GM04504 (cell line): ENCODE data around the gene MRTFB.

Source experiments
- DNase-seq: peaks from one replicate; pipeline ENCODE4 v3.0.0-alpha.2; 2012; ENCODE audit warnings: low read depth

Gene MRTFB

DNA sequence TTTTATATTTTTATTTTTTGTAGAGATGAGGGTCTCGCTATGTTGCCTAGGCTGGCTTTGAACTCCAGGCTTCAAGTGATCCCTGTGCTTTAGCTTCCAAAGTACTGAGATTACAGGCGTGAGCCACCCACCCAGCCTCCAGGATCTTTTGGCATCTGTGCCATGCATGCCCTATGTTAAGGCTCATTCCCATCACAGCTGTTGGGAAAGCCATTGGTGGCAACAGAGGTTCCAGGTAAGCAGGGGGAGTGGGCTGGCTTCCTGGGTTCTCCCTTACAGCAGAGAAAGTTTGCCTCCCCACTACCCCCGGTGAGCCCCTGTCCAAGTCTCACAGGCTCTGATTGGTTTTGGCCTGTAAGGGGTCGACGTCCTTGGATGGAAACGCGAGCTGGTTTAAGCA lies 8.9 kb upstream of the MRTFB start:
- no peak for DNase-seq

DNA sequence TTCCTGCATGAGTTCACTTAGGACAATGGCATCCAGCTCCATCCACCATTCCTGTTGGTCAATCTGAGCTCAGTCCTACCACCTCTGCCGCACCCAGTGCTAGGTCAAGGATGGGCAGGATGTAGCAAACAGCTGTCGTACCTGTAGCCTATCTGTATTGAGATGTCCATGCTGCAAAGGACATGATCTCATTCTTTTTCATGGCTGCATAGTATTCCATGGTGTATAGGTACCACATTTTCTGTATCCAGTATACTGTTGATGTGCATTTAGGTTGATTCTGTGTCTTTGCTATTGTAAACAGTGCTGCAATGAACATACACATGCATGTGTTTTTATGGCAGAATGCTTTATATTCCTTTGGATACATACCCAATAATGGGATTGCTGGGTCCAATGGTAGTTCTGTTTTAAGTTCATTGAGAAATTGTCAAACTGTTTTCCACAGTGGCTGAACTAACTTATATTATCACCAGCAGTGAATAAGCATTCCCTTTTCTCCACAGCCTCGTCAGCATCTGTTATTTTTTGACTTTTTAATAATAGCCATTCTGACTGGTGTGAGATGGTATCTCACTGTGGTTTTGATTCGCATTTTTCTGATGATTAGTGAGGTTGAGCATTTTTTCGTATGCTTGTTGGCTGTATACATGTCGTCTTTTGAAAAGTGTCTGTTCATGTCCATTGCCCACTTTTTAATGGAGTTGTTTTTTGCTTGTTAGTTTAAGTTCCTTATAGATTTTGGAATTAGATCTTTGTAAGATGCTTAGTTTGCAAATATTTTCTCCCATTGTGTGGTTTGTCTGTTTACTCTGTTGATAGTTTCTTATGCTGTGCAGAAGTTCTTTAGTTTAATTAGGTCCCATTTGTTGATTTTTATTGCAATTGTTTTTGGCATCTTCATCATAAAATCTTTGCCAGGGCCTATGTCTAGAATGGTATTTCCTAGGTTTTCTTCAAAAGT lies 7.2 kb upstream of the MRTFB start:
- no peak for DNase-seq

DNA sequence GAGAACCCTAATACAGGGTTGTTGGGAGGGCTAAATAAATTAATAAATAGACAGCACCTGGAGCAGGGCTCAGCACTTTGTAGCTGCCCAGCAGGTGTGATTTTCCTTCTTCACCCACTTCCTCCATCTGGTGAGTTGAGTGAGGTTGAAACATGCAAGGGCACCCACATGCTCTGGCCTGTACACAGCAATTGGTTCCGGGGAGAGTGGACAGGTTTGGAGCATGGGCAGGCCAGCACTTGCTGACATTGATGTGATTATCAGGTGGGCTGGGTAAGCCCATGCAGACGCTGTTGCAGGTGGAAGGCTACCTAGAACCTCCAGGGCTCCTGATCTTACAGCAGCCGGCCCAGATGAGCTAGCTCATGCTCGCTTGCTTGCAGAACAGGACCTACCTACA lies 1.3 kb upstream of the MRTFB start:
- DNase-seq = no peak

DNA sequence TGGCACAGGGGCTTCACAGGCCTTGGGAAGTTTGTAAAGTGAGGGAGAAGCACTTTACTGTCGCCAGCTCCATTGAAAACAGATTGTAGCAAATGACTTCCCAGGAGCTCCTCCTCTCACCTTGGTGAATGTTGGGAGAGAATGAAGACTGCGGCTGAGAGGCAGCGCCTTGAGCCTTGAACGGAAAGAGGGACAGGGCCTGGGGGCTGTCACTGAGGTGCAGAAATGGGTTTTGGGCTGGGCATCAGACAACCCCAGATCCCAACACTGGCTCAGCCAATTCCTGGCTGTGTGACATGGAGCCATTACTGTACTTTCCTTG lies 603 bp upstream of the MRTFB start:
- no peak for DNase-seq

DNA sequence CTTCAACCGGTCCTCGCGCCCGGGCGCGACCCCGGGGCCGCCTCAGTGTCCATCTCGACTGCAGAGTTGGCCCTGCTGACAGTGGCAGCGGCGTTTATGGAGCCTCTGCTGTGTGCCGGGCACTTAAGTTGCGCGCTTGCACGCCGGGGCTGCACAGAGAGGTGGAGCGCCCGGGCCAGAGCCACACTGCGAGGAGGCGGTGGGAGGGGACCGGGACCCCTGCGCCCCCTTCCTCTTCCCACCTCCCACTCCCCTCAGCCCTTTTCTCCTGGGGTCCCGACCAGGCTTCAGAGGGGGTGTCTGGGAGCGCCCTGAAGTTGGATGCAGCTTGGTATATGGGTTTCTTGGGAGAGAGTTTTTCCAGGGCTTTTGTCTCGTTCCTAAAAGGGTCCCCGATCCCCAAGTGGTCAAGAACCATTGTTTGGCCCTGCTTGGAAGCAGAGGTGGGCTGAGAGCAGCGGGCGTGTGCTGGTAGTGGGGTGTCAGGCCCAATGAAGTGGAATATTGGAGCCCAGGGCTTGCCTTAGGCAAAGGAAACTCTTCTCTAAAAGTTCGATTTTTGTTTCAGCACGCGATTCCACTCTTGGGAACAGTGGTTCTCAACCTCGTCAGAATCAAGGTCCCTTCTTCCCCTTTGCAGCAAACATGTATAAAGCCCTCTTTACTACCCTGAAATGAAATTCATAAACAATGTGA lies 605 bp downstream of the MRTFB start:
- no peak for DNase-seq

DNA sequence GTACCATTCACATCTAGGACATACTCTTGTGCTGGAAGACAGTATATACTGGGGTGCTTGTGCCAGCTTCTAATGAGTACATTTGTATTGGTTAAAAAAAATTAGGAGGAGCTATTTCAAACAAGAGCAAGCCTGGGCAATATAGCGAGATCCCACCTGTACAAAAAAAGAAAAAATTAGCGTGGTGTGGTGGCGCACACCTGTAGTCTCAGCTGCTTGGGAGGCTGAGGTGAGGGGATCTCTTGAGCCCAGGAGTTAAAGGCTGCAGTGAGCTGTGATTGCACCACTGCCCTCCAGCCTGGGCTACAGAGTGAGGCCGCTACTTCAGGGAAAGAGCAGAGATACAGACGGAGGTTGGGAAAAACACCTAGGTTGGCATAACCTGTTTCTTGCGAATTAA lies 1.2 kb downstream of the MRTFB start:
- no peak for DNase-seq

DNA sequence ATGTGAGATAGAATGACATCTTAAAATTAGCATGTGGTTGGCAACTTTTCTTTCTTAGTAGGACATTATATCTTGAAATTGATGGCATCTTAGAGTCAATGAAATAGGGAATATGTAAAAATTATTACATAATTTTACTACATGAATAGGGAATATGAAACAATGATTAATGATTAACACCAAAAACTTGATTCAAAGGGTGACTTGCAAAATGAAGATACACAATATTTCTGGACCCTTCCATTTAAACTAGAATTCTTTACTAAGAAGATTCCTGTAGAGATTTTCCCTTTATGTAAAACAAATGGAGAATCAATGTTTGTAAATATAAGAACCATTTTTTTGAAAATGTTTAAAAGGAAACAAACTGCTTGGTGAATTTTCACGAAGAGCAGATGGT lies 3.4 kb downstream of the MRTFB start:
- DNase-seq = no peak

DNA sequence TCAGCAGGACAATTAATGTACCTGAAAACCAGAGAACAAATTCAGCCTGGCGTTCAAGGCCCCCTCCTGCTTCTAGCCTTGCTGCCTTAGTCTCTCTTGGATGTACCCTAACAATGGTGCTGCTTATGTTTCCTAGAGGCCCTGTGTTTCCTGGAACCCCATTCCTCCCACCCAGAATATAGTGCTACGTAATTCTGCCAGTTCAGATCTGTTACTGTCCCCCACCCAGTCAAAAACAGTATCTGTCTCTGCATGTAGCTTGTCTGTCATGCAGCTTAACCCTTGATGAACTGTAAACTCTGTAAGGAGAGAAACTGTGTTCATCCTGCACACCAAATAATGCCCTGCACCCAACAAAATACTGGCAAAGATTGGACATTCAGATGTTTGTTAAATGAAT lies 6.8 kb downstream of the MRTFB start:
- DNase-seq = no peak

DNA sequence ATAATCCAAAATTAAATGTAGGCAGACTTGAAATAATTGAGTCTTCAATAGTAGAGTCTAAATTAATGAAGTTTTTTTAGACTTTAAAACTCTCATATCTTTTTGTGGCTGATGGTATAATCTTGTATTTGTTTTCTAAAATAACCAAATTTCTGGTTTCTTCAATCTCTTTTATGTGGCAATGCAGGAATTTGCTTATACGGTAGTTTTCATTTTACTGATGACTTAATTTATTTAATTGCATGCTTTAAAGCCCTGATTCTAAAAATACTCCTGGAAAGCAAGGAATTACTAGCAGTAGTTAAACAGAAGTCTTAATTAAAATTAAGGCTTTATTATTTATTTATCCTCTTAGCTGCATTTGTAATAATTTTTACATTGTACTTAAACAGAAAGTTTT lies 15.4 kb downstream of the MRTFB start:
- no peak for DNase-seq

DNA sequence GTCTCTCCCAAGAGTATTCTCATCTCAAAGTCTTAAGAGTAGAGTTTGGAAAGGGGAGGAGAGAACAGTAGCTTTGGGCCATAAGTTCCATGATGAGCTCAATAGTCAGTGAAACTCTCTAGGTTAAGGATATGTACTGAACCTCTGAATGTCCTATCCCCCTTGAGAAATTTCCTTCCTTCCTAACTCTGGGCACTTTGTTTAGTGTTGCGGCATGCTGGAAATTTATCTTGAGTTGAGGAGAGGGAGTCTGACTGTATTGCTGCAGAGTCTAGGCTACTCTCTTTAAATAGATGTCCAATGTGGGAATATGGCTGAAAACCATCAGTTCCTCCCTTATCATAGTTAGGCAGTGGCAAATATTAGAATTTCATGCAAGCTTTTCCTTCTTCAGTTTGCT lies 16.1 kb downstream of the MRTFB start:
- no peak for DNase-seq

DNA sequence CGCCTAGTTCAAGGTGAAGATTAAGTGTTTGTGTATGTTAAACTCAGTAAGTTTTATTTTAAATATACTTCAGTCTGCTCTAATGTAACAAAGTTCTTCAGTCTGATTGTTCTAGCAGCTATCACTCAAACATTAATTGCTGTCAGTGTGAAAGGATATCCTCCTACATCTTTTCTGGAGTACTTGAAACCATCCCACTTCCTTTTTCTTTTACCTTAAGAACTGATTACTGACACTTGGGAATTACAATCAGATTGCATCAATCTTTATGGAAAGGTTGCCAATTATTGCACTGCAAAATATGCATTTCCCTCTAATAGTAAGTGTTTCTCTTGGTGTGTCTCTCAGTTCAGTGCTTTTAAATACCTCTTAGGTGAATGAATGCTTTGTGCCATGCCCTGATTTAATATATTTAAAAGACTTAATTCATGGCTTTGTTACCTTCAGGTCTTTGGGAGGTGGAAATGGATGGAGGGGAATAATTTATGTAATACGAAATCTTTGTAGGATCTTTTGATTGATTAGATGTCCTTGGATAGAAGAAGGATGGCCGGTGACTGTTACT lies 16.6 kb downstream of the MRTFB start:
- DNase-seq = no peak

DNA sequence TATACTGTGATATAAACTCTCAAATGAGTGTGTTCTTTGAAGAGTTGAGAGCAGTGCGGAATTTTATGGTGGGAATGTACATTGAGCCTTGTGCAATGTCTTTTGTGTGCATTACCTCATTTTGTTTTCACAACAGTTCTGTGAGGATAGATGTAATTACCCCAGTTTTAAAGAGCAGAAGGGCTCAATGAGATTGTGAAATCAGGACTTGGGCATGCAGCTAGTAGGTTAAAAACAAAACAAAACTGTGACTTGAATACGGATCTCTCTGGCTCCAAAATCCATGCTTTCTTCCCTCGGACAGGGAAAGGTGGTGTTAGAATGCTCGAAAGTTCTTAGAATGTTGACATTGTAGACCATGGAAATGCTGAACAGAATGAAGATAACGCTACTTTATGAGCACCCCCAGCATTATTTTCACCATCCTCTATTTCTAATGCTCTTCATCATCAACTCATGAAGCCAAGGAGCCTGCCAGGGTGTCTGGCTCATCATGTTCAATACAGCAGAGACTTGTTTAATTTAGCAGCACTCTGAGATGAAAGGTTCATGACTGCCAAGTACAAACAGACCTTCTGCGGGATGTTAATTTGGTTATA lies 17.1 kb downstream of the MRTFB start:
- DNase-seq = peak; percentile 15

DNA sequence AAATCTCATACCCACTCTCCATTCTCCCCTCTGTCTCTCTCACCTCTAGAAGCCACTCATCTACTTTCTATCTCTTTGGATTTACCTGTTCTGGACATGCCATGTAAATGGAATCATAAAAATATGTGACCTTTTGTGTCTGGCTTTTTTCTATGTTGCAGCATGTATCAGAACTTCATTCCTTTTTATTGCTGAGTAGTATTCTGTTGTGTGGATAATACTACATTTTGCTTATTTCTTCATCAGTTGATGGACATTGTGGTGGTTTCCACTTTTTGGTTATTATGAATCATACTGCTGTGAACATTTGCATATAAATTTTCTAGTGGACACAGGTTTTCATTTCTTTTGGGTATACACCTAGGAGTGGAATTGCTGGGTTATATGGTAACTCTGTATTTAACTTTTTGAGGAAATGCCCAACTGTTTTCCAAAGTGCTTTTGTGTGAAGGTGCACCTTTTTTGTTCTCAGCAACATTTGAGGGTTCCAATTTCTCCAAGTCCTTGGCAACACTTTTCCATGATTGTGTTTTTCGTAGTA lies 18.2 kb downstream of the MRTFB start:
- no peak for DNase-seq

DNA sequence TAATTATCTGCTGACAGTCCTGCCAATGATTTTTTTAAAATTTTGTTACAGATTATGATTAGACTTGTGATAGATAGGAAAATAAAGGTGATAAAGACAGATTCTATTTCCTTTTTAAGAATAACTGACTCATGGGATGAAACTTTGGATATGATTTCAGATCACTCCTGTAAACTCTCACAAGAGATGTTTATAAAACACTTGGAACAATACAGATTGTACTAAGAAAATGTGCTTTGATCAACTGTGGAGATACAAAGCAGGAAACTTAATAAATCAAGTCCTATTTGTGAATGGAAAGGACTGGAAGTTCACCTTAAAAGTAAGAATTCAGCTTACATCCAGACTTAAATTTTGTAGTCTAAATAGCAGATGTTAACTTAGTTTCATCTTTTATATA lies 21.4 kb downstream of the MRTFB start:
- DNase-seq = no peak

DNA sequence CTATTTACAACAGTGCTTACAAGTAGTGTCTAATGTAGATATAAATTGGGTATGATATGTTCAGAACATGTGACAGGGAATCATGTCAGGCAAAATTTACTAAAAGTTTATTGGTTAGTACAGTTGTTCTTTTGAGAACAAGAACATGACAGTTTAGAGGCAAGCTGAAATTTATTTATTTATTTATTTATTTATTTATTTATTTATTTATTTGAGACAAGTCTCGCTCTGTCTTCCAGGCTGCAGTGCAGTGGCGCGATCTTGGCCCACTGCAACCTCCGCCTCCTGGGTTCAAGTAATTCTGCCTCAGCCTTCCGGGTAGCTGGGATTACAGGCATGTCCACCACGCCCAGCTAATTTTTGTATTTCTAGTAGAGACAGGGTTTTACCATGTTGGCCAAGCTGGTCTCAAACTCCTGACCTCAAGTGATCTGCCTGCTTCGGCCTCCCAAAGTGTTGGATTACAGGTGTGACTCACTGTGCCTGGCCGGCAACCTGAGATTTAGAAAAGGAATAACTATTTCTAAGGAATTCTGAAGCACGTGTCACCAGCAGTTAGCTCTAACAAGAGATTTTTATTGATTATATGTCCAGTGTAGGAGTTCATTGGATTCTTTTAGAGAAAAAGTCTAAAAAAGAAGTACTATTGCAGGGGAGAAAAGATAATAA lies 24.9 kb downstream of the MRTFB start:
- DNase-seq = no peak

DNA sequence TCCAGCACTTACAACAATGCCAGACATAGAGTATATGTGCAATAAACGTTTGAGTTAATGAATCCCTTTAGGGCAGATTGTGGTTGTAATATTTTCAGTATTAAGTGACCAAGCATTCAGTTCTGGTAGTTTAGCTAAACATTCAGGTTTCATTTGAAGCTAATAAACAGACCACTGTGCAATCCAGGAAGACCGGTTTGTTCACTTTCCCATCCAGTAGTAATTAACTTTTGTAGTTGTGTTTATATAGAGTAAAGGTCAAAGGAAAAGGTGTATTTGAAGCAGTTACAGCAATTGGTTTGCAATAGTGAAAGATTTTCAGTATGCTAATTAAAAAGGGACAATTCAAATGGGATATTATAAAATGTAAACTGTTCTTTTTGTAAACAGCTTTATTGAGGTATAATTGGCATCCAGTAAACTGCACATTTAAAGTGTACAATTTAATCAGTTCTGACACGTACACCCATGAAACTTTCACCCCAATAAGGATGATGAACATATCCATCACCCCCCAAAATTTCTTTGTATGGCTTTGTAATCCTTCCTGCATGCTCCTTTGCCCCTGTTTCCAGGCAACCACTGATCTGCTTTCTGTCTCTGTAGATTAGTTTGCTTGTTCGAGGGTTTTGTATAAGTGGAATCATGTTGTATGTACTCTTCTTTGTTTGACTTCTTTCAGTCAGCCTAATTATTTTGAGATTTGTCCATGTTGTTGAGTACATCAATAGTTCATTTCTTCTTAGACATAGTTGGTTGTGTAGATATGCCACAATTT lies 26.3 kb downstream of the MRTFB start:
- no peak for DNase-seq

DNA sequence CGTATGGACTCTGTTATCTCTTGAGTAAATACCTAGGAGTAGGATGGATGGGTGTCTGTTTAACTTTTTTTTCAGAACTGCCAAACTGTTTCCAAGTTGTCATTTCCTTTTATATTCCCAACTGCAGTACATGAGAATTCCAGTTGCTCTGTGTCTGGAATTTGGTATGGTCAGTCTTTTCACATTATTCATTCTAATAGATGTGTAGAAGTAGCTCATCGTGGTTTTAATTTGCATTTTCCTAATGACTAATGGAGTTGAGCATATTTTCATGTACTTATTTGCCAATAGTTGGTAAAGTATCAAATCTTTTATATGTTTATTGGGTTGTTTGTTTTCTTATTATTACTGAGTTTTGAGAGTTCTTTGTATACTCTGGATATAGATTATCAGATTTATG lies 27.0 kb downstream of the MRTFB start:
- DNase-seq = peak; percentile 4

DNA sequence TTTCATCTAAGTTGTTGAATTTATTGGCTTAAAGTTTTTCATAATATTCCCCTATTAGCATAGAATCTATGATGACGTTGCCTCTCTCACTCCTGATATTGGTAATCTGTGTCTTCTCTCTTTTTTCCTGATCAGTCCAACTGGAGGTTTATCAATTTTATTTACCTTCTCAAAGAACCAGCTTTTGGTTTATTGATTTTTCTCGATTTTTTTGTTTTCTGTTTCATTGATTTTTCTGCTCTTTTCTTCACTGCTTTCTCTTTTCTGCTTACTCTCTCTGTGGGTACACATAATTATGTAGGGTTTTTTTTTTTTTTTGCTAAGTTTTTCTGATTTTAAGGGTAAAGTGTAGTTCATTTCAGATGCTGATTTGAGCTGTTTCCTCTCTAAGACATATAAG lies 29.7 kb downstream of the MRTFB start:
- DNase-seq = no peak

DNA sequence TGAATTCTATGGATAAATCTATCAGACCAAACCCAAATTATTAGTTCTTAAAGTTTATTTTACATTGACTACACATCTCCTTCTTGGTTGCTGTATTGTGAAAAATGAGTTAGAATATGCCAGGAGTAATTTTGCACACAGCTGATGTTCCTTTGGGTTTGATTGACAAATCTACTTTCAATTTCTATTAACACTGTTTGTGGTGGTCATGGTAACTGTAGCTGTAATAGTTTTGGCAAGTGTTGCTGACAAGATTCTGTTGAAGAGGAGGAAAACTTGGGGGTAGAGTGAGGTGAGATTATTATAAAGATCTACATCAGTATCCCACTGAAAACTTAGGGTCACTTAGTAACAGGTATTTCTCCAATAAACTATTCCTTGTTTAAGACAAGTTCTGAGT lies 30.3 kb downstream of the MRTFB start:
- DNase-seq = no peak

DNA sequence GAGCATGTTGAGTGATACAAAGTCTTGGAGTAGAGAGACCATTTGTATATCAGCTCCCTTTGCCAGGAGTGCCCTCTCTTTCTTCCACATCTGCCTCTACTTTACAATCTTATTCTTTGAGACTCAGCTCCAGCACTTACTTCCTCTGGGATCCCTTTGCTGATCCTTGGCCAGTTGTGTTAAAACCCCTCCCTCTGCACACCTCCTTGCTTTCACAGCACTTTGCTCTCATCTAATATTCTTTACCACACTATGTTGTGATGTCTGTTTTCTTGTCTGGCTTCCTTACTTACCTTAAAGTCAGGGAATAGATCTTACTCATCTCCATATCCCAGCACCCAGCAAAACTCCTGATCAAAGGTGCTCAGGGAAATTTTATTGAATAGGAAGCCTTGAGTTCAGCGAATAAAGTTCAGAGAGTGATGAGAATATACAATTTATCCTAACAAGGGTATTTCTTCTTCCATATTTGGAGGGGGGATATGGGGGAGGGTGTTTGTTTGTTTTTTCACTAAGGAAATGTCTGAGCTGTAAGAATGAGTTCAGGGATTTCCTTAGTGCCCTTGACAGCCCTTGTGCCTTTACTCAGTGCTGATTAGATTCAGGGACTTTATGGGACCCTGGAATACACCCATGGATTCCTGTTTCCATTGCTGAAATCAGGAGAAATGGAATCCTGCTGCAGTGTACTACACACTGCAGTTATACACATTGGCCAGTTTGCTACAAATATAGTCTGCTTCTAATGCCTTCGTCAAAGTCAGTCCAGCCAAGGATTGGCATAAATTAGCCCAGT lies 32.0 kb downstream of the MRTFB start:
- no peak for DNase-seq
